ENCODE measurements around the gene RAB13. TPM values are rescaled to one million over a fixed set of nuclear protein-coding genes. Genes with fewer than 3 reads are reported as not detected.

RAB13 gene
- total and polyA plus RNA-seq, 2 donors (not counting 1 experiment from before 2014, with no cell fraction given), result 0.09 to 9.7 TPM

DNA sequence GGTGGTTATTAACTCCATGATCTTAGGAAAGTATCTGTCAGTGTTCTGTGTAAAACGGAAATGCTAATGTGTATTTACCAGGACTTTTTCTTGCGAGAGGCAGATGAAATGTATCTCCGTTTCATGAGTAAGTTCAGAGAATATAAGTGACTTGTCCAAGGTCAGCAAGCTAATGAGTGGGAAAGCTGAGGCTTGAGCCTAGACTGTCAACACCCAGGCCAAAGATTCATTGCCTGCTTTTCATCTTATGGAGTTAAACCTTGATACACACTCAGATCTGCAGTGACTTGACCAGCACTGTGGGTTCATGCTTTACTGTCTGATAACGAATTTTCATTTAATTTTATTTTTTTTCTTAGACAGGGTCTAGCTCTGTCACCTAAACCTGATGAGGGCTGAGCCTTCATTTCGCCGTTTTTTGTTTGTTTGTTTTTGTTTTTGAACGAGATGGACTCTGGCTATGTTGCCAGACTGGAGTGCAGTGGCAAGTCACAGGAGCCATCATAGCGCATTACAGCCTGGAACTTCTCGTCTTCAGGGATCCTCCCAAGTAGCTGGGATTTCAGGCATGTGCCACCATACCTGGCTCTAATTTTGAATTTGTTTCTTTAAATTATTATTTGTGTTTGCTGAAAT, 7.7 kb downstream of the RAB13 start:
- peaks cover 0 to 23% of the 10 kb centered on the region in 2 experiments for H3K36me3 ChIP-seq (replicated peaks in 1 of 2; ENCODE audit: control extremely low read depth in 1 of 2, control insufficient read depth in 1 of 2, extremely low read depth in 1 of 2, insufficient read depth in 2 of 2, low read length in 1 of 2)
- CTCF ChIA-PET, result interaction anchor here (0.5 to 5.2 kb wide), 9 partner anchors 8 to 301 kb away, joined by 3 to 46 read pairs (median 6); partner anchors contain the start of genes CREB3L4, CRTC2, DENND4B and RAB13
- POLR2A ChIA-PET, result interaction anchor here (0.6 to 4.7 kb wide), 13 partner anchors 8 to 347 kb away, joined by 3 to 40 read pairs (median 4); partner anchors contain the start of genes ATP8B2, CREB3L4, DENND4B and RAB13
- peak overlapping the region; percentile 59 to 96 (median 90) for H3K4me3 ChIP-seq (ENCODE audit: control extremely low read depth in 1 of 5, extremely low read depth in 1 of 5, insufficient read depth in 1 of 5, low read depth in 2 of 5, low read length in 4 of 5)
- H3K27ac ChIP-seq (ENCODE audit: low read length in 2 of 2), result no peak overlapping the region
- H3K4me1 ChIP-seq (ENCODE audit: control insufficient read depth in 2 of 2, insufficient read depth in 2 of 2, low read length in 2 of 2), result peaks cover 16 to 22% of the 10 kb centered on the region in 2 donors
- H3K9me3 ChIP-seq (ENCODE audit: control extremely low read depth in 1 of 3, control insufficient read depth in 2 of 3, insufficient read depth in 1 of 3, low read length in 2 of 3), result no peaks in the 10 kb centered on the region
- Mint-ChIP-seq H3K27me3 (no peaks in the 10 kb centered on the region), H3K27ac (peak overlapping the region; percentile 96), H3K9me3 (ENCODE audit: insufficient read depth) (no peaks in the 10 kb centered on the region), H3K4me3 (peak overlapping the region; percentile 98), H3K4me1 (peaks cover 34% of the 10 kb centered on the region)
- TF ChIP-seq EZH2 (IDR thresholded peaks at IDR 0.05; ENCODE audit: borderline replicate concordance, insufficient read depth, low read depth, low read length, poor library complexity, severe bottlenecking) (no peak), CTCF (IDR thresholded peaks at IDR 0.05) (no peak)
- ATAC-seq (ENCODE audit: low read depth), result no peak
- H3K9ac ChIP-seq (ENCODE audit: low read length), result peak overlapping the region; percentile 92
- H4K20me1 ChIP-seq (ENCODE audit: control insufficient read depth, insufficient read depth, low read length, poor library complexity, severe bottlenecking), result peaks cover 7% of the 10 kb centered on the region
- intact Hi-C loops (cut with micrococcal nuclease), result loop anchor here (5.0 kb wide), 1 partner anchor 579 kb away; the partner anchor contains the start of gene UBE2Q1
- no peaks in the 10 kb centered on the region for H3K27me3 ChIP-seq (replicated peaks in 1 of 4; ENCODE audit: control extremely low read depth in 1 of 4, control insufficient read depth in 3 of 4, insufficient read depth in 4 of 4, low read length in 3 of 4)
- no peak for DNase-seq
- peak overlapping the region; percentile 88 for H3K4me2 ChIP-seq (replicated peaks; ENCODE audit: low read depth, low read length, poor library complexity, severe bottlenecking)
- WGBS (ENCODE audit: insufficient coverage), result 75% methylated on average over 8 of the region's 9 CpGs
- H3K79me2 ChIP-seq (ENCODE audit: control insufficient read depth, insufficient read depth, low read length), result peaks cover 29% of the 10 kb centered on the region
- peak overlapping the region; percentile 87 for H2AFZ ChIP-seq (ENCODE audit: insufficient read depth, low read depth, low read length, poor library complexity, severe bottlenecking)
